ENCODE results near the gene SAYSD1.

GRCh38 chr6:39056681-39057080, 58.3 kb downstream of the SAYSD1 start:
- TF ChIP-seq CTCF (IDR thresholded peaks at IDR 0.05) (no peak), EZH2 (IDR thresholded peaks at IDR 0.05) (no peak), EZH2phosphoT487 (IDR thresholded peaks at IDR 0.05) (no peak)

Data from neural progenitor cell (in vitro differentiated cells).